ENCODE results near the gene AGTRAP.

AGTRAP gene

DNA sequence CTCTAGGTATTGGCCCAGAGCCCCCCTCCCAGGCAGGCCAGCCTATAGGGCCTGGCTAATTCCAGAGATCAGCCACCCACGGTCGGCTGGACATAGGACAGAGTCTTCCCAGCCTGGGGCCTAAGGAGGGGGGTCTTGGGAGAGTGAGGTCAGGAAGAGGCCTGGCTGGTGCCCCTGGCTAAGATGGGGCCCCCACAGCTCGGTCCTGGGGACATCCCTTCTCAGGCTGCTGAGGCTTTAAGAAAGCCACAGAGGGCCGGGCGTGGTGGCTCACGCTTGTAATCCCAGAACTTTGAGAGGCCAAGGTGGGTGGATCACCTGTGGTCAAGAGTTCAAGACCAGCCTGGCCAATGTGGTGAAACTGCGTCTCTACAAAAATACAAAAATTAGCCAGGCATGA lies 28.6 kb downstream of the AGTRAP start:
- DNase-seq, result no peak

- DNase-seq, result no peak
These were observed 29.9 kb downstream of the AGTRAP start for GRCh38 chr1:11765661-11766428.

GRCh38 chr1:11766429-11766776 lies 30.5 kb downstream of the AGTRAP start:
- no peak for DNase-seq

DNA sequence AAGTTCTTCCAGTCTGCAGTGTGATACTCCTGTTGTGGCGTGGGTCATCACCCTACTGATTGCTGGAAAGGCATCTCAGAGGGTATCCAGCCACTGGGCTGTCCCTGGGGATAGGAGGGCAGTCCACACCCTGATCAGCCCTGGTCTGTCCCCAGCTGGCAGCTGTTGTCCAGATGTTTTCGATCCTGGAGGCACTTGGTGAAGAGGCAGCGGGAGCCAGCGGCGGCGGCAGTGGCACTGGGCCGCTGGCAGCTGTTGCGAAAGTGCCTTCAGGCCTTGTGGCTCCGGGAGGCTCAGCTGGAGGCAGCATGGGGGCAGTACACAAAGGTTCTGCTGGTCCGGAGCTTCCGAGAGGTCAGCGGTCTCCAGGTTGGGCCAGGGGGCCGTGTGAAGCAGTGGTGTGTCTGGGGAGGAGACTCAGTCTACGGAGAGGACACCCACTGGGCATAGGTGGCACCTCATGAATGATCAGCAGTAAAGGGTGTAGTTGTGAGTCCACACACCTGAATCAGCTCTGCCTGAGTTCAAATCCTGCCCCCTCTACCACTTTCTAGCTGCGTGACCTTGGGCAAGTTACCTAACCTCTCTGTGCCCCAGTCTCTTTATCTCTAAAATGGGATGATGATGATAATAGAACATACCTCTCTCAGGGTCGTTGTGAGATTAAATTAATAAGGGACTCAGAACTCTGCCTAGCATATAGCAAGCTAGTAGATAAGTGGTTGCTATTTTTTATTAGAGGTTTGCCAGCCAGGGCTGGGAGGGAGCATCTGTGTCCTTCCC lies 32.2 kb downstream of the AGTRAP start:
- DNase-seq, result no peak

DNA sequence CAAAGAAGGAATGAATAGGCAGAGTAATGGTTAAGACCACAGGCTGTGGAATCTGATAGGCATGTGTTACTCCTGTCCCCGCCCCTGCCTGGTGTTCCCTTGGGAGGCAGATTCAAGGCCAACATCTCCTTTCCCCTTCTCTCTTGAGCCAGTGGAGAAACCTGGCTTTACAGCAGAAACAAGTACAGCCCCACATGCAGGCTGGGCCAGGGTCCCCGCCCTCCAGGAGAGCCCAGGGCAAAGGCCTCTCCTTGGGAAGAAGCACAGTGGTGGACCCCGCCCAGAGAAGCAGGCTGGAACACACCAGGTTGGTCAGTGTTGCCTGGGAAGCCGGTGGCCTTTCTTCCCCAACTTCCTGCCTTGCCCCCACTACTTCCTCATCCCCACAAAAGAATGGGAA lies 32.9 kb downstream of the AGTRAP start:
- DNase-seq, result no peak

DNA sequence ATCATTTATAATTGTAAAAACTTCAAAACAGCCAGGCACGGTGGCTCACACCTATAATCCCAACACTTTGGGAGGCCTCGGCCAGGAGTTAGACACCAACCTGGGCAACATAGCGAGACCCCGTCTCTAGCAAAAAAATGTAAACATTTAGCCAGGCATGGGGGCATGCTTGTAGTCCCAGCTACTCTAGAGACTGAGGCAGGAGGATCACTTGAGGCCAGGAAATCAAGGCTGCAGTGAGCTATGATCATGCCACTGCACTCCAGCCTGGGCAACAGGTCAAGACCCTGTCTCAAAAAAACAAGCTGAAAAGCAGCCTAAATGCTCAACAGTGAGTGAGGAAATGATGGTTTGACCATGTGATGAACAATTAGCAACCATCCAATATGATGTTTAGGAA lies 33.3 kb downstream of the AGTRAP start:
- DNase-seq, result no peak

DNA sequence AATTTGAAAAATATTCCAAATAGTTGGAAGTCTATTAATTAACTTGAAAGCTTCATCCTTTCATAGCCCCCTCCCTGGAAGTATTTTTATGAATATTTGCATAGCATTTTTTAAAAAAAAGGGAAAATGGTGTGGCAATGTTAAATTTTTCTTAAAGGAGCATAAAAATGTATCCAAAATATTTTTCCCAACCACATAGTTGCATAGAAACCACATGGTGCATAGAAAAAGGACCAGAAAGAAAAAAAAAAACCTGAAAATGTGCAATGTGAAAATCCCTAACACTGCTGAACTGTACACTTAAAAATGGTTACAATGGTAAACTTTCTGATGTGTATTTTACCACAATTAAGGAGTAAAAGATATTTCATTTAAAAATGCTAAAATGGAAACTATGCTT lies 34.1 kb downstream of the AGTRAP start:
- no peak for DNase-seq

- DNase-seq, result no peak
These were observed 35.6 kb downstream of the AGTRAP start for GRCh38 chr1:11771481-11772043.

GRCh38 chr1:11772458-11772857 lies 36.5 kb downstream of the AGTRAP start:
- DNase-seq, result no peak

DNA sequence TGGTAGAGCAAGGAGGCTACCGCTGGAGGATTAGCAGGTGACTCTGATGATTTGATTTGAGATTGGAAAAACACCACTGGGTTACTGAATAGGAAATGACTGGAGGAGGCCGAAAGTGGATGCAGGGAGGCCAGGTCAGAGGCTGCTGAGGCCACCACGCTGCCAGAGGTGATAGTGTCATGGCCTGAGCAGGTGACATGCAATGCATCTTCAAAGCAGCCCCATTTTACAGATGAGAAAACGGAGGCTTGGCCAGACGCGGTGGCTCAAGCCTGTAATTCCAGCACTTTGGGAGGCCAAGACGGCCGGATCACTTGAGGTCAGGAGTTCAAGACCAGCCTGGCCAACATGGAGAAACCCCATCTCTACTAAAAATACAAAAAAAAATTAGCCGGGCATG lies 38.8 kb downstream of the AGTRAP start:
- no peak for DNase-seq

DNA sequence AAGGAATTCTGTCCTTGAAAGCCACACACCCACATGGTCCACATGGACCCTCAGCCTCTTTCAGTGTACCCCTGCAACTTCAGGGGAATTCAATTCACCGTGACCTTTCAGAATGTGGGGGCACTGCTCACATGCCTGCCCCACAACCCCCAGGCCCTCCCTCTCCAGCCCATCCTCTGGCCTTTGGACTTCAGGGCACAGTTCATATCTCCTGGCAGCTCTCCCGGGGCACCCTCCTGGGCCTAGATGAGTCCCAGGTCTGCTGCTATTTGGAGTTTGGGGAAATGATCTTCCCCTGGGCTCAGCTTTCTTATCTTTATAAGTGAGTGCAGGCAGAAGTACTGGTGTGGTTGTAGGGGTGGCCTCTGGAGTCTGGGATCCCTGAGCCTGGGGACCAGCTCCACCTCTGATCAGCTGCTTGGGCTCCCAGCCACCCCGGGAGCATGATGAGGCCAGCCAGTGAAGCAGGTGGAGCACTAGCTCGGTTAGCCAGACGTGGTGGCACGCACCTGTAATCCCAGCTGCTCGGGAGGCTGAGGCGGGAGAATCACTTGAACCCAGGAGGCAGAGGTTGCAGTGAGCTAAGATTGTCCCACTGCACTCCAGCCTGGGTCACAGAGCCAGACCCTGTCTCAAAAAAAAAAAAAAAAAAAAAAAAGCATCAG lies 41.9 kb downstream of the AGTRAP start:
- DNase-seq, result no peak

DNA sequence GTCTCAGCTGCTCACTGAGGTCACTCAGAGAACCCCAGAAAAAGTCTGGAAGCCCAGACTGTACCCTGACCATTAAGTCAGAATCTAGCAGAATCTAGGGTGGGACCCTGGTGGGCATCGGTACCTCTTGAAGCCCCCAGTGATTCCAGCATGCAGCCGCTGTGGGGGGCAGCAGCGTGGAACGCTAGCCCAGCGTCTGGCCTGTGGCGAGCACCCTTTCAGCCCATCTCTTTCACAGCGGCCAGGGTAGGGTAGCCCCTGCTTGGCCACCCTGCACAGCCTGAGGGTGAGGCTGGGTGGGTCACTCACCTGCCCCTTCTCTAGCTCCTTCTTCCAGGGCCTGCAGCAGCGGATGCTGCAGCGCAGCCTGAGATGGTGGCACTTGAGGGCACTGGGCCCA lies 42.4 kb downstream of the AGTRAP start:
- no peak for DNase-seq

- no peak for DNase-seq
These were observed 43.1 kb downstream of the AGTRAP start for GRCh38 chr1:11778844-11779623.

DNA sequence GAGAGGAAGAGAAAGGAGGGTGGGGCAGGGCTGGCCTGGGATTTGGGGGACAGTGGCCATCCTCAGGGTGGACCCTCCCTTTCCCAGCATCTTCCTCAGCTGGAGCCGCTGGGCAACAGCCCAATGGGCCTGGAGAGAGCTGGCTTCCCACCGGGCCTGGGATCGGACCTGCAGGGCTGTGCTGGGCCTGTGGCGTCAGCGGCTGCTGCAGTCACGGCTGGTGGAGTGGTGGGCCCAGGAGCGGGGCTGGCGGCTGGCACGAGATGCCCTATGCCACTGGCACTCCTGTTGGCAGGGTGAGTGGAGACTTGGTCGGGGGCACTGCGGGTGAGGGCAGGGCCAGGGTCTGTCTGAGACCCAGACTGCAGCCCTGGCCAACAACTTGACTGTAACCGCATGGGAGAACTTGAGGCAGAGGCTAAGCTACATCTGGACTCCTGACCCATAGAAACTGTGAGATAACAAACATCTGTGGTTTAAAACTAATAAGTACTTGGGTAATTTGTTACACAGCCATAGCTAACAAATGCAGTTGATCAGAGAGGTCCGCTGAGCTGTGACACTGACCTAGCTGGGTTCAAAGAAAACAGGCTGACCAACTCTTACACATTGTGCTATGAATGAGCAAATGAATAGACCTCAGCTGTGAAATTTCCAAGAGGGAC lies 43.9 kb downstream of the AGTRAP start:
- DNase-seq, result no peak

- no peak for DNase-seq
These were observed 44.6 kb downstream of the AGTRAP start for GRCh38 chr1:11780380-11781147.

- DNase-seq, result no peak
These were observed 45.4 kb downstream of the AGTRAP start for GRCh38 chr1:11781297-11781696.

- DNase-seq, result no peak
These were observed 46.3 kb downstream of the AGTRAP start for GRCh38 chr1:11782127-11782708.

DNA sequence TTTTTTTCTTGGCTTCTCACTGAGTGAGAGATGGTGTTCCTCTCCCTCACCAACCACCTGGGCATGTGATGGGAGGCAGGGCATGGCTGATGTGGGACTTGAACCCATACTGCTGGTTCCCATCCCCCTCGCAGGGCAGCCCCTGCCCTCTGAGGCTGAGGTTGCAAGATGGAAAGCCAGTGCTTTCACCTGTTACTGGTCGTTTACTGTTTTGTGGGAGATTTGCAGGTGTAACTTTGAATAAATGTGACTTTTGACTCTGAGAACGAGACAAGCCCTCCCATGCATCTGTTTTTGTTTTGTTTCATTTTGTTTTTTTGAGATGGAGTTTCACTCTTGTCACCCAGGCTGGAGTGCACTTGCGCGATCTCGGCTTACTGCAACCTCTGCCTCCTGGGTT lies 47.6 kb downstream of the AGTRAP start:
- DNase-seq, result no peak

DNA sequence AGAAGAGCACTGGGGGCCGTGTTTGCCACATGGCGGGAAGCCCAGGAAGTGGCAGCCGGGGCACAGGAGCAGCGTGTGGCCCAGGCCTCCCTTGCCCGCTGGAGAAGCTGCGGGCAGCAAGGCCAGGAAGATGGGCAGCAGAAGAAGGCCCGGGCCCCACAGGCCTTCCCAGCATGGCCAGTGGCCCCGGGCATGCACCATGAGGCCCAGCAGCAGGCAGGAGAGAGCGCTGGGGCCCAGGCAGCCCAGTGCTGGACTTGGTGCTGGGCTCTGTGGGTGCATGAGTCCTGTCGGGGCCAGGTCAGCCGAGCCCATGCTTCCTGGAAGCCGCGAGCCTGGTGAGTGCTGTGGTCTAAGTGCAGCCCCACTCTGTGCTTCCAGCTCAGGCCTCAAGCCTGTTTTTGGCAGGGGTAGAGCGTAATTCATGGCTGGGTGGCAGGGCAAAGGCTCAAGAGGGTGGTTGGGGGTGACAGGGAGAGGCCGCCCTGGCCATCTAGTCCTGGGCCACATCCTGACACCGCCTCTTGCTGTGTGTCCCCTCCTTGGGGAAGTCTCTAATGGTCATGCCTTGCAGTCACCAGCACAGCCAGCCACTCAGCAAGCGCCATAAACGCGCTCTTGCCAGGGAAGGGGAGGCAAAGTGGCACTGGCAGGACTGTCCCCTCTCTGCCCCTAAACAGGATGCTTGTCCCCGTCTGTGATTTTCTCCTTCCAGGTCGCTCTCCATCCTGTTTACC lies 48.5 kb downstream of the AGTRAP start:
- no peak for DNase-seq

- DNase-seq, result no peak
These were observed 49.2 kb downstream of the AGTRAP start for GRCh38 chr1:11784993-11785769.

All from NCI-H1048 (cell line).